ENCODE measurements around the gene ZFYVE28. TPM values are rescaled to one million over a fixed set of nuclear protein-coding genes. Genes with fewer than 3 reads are reported as not detected.

The ZFYVE28 gene
- total and polyA plus RNA-seq, 2 of the 8 experiments (the other 6 are each of a cell fraction or from before 2014, with no cell fraction given): 1.7 to 4.9 TPM

DNA sequence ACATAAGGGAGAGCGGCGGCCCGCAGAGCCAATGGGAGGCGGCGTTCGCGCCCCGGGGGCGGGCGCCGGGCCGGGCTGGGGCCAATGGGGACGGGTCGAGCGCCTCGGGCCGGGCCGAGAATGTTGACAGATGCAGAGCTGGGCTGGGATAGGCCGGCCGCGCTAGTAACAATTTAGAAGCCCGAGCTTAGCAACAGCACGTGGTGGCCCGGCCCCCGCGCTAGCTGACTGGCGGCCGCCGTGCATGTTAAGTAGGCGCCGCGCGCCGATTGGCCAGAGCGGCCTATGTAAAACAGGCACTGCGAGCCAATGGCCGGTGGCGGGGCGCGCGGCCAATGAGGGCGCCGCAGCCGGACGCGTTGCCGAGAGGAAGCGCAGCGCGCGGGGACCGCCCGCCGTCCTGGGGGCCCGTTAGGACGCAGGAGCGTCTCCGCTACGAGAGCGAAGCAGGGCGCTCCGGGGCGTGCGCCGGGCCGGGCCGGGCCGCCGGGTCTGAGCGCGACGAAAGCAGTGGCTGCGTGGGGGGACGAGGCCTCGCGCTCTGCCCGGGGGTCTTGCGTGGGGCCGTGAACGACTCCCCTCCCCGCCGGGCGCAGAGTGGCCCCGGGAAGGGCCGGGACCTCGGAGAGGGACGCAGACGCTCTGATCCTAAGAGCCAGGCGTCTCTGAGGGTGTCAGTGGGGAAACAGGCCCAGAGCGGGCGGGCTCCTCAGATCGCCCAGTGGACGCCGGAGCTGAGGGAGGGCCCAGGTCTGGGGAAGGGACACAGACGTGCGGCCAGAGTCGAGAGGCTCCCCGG, 156.1 kb downstream of the ZFYVE28 start (continued):
- TF ChIP-seq CTCF (IDR thresholded peaks at IDR 0.05; ENCODE audit: control extremely low read depth in 1 of 3, insufficient read depth in 1 of 3, low read depth in 1 of 3, low read length in 3 of 3): 0 out of 4 replicates have a peak, but pooled peaks of 1 of the 3 experiments have one; percentile 2
- TF ChIP-seq PHF8 (conservative IDR thresholded peaks at IDR 0.05; ENCODE audit: low read depth, low read length): peak; percentile 43; the same call in 1 of the 2 replicates
- no peak for TF ChIP-seq CEBPB (IDR thresholded peaks at IDR 0.05; ENCODE audit: low read depth, low read length)
- peak; percentile 78 for TF ChIP-seq SP2 (IDR thresholded peaks at IDR 0.05; ENCODE audit: low read length)
- TF ChIP-seq, protein P1, sequence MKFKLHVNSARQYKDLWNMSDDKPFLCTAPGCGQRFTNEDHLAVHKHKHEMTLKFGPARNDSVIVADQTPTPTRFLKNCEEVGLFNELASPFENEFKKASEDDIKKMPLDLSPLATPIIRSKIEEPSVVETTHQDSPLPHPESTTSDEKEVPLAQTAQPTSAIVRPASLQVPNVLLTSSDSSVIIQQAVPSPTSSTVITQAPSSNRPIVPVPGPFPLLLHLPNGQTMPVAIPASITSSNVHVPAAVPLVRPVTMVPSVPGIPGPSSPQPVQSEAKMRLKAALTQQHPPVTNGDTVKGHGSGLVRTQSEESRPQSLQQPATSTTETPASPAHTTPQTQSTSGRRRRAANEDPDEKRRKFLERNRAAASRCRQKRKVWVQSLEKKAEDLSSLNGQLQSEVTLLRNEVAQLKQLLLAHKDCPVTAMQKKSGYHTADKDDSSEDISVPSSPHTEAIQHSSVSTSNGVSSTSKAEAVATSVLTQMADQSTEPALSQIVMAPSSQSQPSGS (IDR thresholded peaks at IDR 0.05; ENCODE audit: low read length): no peak
- TF ChIP-seq RFX5 (IDR thresholded peaks at IDR 0.05; ENCODE audit: borderline replicate concordance, low read depth, low read length): peak; percentile 84
- peak; percentile 81 for TF ChIP-seq KDM1A (IDR thresholded peaks at IDR 0.05; ENCODE audit: borderline replicate concordance, low read length)
- TF ChIP-seq CHD2 (IDR thresholded peaks at IDR 0.05; ENCODE audit: low read length): peak; percentile 87
- peak; percentile 92 for TF ChIP-seq SP1 (IDR thresholded peaks at IDR 0.05; ENCODE audit: low read depth, low read length)
- peak in 1 of 2 experiments; percentile 37; a peak in 1 of 4 replicates for TF ChIP-seq SIN3A (conservative IDR thresholded peaks at IDR 0.05 in 1 of 2, IDR thresholded peaks at IDR 0.05 in 1 of 2; ENCODE audit: low read depth in 1 of 2, low read length in 2 of 2)
- TF ChIP-seq USF2 (IDR thresholded peaks at IDR 0.05; ENCODE audit: low read length): 0 out of 2 replicates have a peak, but pooled peaks have one; percentile 41
- no peak for TF ChIP-seq YY1 (IDR thresholded peaks at IDR 0.05; ENCODE audit: low read depth, low read length)
- peak; percentile 17; the same call in 1 of the 2 replicates for TF ChIP-seq CREB1 (IDR thresholded peaks at IDR 0.05)

All from H1 (cell line).